Measurements from ENCODE around the gene CLECL1.
"Not testable (repeated sequence)": the region's sequence is repeated elsewhere in the genome, so short reads cannot be mapped to it uniquely, and the experiment has no call there.

CLECL1 gene

GRCh38 chr12:9718968-9719367 lies 13.9 kb downstream of the CLECL1 start:
- Histone ChIP-seq H3K4me1 (ENCODE audit: control insufficient read depth, insufficient read depth, low read length) (no peaks in the 10 kb centered on the region), H3K9ac (ENCODE audit: low read length) (no peak overlapping the region), H3K27me3 (ENCODE audit: control insufficient read depth, insufficient read depth, low read length) (no peaks in the 10 kb centered on the region), H3K36me3 (ENCODE audit: control insufficient read depth, insufficient read depth, low read length) (no peaks in the 10 kb centered on the region), H3K4me3 (ENCODE audit: low read depth, low read length) (no peak overlapping the region), H3K9me3 (ENCODE audit: control insufficient read depth, insufficient read depth, low read depth, low read length) (no peaks in the 10 kb centered on the region), H3K27ac (ENCODE audit: low read depth, low read length) (no peak overlapping the region)

DNA sequence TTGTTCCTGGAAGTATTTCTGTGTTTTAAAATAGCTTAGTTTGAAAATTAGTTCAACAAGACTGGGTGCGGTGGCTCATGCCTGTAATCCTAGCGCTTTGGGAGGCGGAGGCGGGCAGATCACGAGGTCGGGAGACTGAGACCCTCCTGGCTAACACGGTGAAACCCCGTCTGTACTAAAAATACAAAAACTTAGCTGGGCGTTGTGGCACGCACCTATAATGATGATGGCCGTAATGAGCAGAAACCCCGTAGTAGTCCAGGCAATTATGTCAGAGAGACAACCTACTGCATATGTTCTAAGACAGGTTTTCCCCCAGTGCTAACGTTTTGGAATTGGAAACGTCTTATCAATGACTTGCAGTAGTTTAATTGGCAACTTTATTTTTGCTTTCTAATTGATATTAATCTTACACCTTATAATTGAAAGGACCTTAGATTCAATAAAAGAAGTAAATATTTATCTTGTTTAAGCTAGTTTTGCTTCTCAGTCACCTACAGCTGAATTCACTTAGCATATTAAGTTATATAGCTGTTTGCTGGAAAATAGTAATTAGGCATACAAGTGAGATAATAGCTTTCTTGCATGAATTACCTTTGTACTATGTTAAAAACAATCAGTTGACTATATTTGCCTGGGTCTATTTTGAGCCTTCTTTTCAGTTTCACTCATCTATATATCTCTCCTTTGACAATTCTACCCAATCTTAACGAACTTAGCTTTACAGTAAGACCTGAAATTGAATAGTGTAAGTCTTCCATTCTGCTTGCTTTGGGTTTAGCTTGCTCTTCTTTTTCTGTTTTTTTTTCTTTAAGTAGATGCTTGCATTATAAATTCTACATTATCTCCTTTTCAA lies 15.6 kb downstream of the CLECL1 start:
- no peak overlapping the region for H3K4me3 ChIP-seq (ENCODE audit: low read depth, low read length)
- no peaks in the 10 kb centered on the region for H3K4me1 ChIP-seq (ENCODE audit: control insufficient read depth, insufficient read depth, low read length)
- no peaks in the 10 kb centered on the region for H3K36me3 ChIP-seq (ENCODE audit: control insufficient read depth, insufficient read depth, low read length)
- H3K9ac ChIP-seq (ENCODE audit: low read length), result no peak overlapping the region
- H3K27me3 ChIP-seq (ENCODE audit: control insufficient read depth, insufficient read depth, low read length), result no peaks in the 10 kb centered on the region
- H3K27ac ChIP-seq (ENCODE audit: low read depth, low read length), result no peak overlapping the region
- H3K9me3 ChIP-seq (ENCODE audit: control insufficient read depth, insufficient read depth, low read depth, low read length), result no peaks in the 10 kb centered on the region

- not testable (repeated sequence) for H3K9me3 ChIP-seq (ENCODE audit: control insufficient read depth, insufficient read depth, low read depth, low read length); H3K4me1 ChIP-seq (ENCODE audit: control insufficient read depth, insufficient read depth, low read length); H3K9ac ChIP-seq (ENCODE audit: low read length); H3K4me3 ChIP-seq (ENCODE audit: low read depth, low read length); H3K27ac ChIP-seq (ENCODE audit: low read depth, low read length); H3K27me3 ChIP-seq (ENCODE audit: control insufficient read depth, insufficient read depth, low read length); H3K36me3 ChIP-seq (ENCODE audit: control insufficient read depth, insufficient read depth, low read length)
These were observed 19.8 kb downstream of the CLECL1 start for GRCh38 chr12:9713032-9713558.

DNA sequence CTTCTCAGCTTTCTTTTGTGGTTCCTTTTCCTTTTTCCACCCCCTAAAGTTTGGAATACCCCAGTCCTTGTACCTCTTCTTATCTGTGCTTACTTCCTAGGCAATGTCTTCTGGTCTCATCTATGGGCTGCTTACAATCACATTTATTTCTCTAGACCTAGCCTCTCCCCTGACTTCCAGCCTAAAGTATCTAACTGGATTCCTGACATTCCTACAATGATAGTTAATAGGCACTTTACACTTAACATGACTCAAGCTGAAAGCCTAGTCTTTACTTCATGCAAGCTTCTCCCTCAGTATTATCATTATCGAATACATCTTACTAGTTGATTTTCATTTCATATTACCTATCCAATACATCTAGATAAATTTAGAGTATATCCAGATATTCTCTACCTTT lies 21.2 kb downstream of the CLECL1 start:
- Histone ChIP-seq H3K27ac (ENCODE audit: low read depth, low read length) (no peak overlapping the region), H3K4me1 (ENCODE audit: control insufficient read depth, insufficient read depth, low read length) (peaks cover 3% of the 10 kb centered on the region; the same call in 1 of the 2 replicates), H3K27me3 (ENCODE audit: control insufficient read depth, insufficient read depth, low read length) (no peaks in the 10 kb centered on the region), H3K4me3 (ENCODE audit: low read depth, low read length) (no peak overlapping the region), H3K9ac (ENCODE audit: low read length) (no peak overlapping the region), H3K9me3 (ENCODE audit: control insufficient read depth, insufficient read depth, low read depth, low read length) (no peaks in the 10 kb centered on the region), H3K36me3 (ENCODE audit: control insufficient read depth, insufficient read depth, low read length) (no peaks in the 10 kb centered on the region)

DNA sequence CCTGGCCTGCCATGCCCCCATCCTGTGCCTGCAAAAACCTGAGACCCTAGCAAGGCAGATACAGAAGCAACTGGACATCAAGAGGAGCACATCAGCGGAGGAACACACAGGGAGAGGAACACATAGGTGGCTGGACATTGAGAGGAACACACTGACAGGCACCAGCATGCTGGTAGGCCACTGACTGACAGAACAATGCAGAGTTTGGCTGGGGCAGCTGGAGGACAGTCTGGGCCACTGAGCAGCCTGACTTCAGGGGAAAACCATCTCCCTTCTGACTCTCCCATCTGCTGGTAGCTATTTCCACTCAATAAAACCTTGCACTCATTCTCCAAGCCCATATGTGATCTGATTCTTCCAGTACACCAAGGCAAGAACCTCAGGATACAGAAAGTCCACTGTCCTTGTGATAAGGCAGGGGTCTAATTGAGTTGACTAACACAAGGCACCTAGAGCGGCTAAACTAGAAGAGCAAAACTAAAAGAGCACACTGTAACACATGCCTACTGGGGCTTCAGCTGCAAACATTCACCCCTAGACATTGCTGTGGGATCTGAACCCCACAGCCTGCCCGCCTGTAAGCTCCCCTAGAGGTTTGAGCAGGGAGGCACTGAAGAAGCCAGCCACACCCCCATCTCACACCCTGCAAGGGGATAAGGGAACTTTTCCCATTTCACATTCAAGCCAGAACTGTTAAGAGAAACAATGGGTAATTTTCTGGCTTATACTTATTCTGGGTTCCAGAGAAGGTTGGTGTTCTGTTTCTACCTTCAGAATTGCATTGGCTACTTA lies 22.1 kb downstream of the CLECL1 start:
- H3K9me3 ChIP-seq (ENCODE audit: control insufficient read depth, insufficient read depth, low read depth, low read length), result no peaks in the 10 kb centered on the region; the same call in 1 of the 2 replicates
- no peaks in the 10 kb centered on the region for H3K27me3 ChIP-seq (ENCODE audit: control insufficient read depth, insufficient read depth, low read length)
- H3K4me1 ChIP-seq (ENCODE audit: control insufficient read depth, insufficient read depth, low read length), result peaks cover 3% of the 10 kb centered on the region; the same call in 1 of the 2 replicates
- no peaks in the 10 kb centered on the region for H3K36me3 ChIP-seq (ENCODE audit: control insufficient read depth, insufficient read depth, low read length)
- no peak overlapping the region for H3K9ac ChIP-seq (ENCODE audit: low read length)
- no peak overlapping the region for H3K4me3 ChIP-seq (ENCODE audit: low read depth, low read length)
- H3K27ac ChIP-seq (ENCODE audit: low read depth, low read length), result no peak overlapping the region

DNA sequence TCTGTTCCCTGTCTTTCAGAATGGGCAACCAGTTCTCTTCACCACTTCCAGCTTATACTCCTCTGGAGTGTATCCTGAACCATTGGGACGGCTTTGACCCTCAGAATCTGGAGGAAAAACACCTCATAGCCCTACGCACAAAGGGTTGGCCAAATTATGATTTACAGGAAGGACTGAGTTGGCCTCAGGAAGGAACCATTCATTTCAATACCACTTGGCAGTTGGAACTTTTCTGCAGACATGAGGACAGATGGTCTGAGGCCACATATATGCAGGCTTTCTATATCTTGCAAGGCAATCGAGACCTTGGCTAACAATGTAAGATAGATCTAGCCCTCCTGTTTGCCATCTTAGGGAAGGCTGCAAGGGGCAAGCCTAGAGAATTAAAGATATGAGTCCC lies 24.0 kb downstream of the CLECL1 start:
- Histone ChIP-seq H3K27ac (ENCODE audit: low read depth, low read length) (no peak overlapping the region), H3K4me3 (ENCODE audit: low read depth, low read length) (no peak overlapping the region)

GRCh38 chr12:9707864-9708808 lies 24.8 kb downstream of the CLECL1 start:
- no peaks in the 10 kb centered on the region for H3K36me3 ChIP-seq (ENCODE audit: control insufficient read depth, insufficient read depth, low read length)
- H3K9me3 ChIP-seq (ENCODE audit: control insufficient read depth, insufficient read depth, low read depth, low read length), result no peaks in the 10 kb centered on the region; the same call in 1 of the 2 replicates
- no peaks in the 10 kb centered on the region for H3K27me3 ChIP-seq (ENCODE audit: control insufficient read depth, insufficient read depth, low read length)
- H3K27ac ChIP-seq (ENCODE audit: low read depth, low read length), result no peak overlapping the region
- H3K4me3 ChIP-seq (ENCODE audit: low read depth, low read length), result no peak overlapping the region
- no peak overlapping the region for H3K9ac ChIP-seq (ENCODE audit: low read length)
- peaks cover 3% of the 10 kb centered on the region; the same call in 1 of the 2 replicates for H3K4me1 ChIP-seq (ENCODE audit: control insufficient read depth, insufficient read depth, low read length)

More for the DNA sequence above, 24.0 kb downstream of the CLECL1 start:
- peaks cover 3% of the 10 kb centered on the region; the same call in 1 of the 2 replicates for H3K4me1 ChIP-seq (ENCODE audit: control insufficient read depth, insufficient read depth, low read length)
- H3K27me3 ChIP-seq (ENCODE audit: control insufficient read depth, insufficient read depth, low read length), result no peaks in the 10 kb centered on the region
- no peak overlapping the region for H3K9ac ChIP-seq (ENCODE audit: low read length)
- no peaks in the 10 kb centered on the region; the same call in 1 of the 2 replicates for H3K9me3 ChIP-seq (ENCODE audit: control insufficient read depth, insufficient read depth, low read depth, low read length)
- no peaks in the 10 kb centered on the region for H3K36me3 ChIP-seq (ENCODE audit: control insufficient read depth, insufficient read depth, low read length)

- no peaks in the 10 kb centered on the region; the same call in 1 of the 2 replicates for H3K9me3 ChIP-seq (ENCODE audit: control insufficient read depth, insufficient read depth, low read depth, low read length)
- H3K9ac ChIP-seq (ENCODE audit: low read length), result no peak overlapping the region
- H3K27me3 ChIP-seq (ENCODE audit: control insufficient read depth, insufficient read depth, low read length), result no peaks in the 10 kb centered on the region
- H3K4me3 ChIP-seq (ENCODE audit: low read depth, low read length), result no peak overlapping the region
- H3K27ac ChIP-seq (ENCODE audit: low read depth, low read length), result no peak overlapping the region
- H3K4me1 ChIP-seq (ENCODE audit: control insufficient read depth, insufficient read depth, low read length), result peaks cover 3% of the 10 kb centered on the region; the same call in 1 of the 2 replicates
- H3K36me3 ChIP-seq (ENCODE audit: control insufficient read depth, insufficient read depth, low read length), result no peaks in the 10 kb centered on the region
These were observed 25.5 kb downstream of the CLECL1 start for GRCh38 chr12:9707356-9707755.

DNA sequence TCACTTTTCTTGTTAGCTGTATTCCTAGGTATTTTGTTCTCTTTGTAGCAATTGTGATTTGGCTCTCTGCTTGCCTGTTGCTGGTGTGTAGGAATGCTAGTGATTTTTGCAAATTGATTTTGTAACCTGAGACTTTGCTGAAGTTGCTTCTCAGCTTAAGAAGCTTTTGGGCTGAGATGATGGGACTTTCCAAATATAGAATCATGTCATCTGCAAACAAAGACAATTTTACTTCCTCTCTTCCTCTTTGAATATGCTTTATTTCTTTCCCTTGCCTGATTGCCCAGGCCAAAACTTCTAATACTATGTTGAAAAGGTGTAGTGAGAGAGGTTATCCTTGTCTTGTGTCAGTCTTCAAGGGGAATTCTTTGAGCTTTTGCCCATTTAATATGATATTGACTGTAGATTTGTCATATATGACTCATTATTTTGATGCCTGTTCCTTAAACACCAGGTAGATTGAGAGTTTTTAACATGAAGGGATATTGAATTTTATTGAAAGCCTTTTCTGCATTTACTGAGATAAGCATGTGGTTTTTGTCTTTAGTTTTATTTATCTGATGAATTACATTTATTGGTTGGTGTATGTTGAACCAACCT lies 26.7 kb downstream of the CLECL1 start:
- 0 out of 2 replicates have a peak, but pooled peaks cover 3% of the 10 kb centered on the region for H3K4me1 ChIP-seq (ENCODE audit: control insufficient read depth, insufficient read depth, low read length)
- H3K27me3 ChIP-seq (ENCODE audit: control insufficient read depth, insufficient read depth, low read length), result no peaks in the 10 kb centered on the region
- no peak overlapping the region for H3K27ac ChIP-seq (ENCODE audit: low read depth, low read length)
- no peaks in the 10 kb centered on the region for H3K36me3 ChIP-seq (ENCODE audit: control insufficient read depth, insufficient read depth, low read length)
- no peak overlapping the region for H3K9ac ChIP-seq (ENCODE audit: low read length)
- peaks cover 5% of the 10 kb centered on the region; the same call in 1 of the 2 replicates for H3K9me3 ChIP-seq (ENCODE audit: control insufficient read depth, insufficient read depth, low read depth, low read length)
- no peak overlapping the region for H3K4me3 ChIP-seq (ENCODE audit: low read depth, low read length)

DNA sequence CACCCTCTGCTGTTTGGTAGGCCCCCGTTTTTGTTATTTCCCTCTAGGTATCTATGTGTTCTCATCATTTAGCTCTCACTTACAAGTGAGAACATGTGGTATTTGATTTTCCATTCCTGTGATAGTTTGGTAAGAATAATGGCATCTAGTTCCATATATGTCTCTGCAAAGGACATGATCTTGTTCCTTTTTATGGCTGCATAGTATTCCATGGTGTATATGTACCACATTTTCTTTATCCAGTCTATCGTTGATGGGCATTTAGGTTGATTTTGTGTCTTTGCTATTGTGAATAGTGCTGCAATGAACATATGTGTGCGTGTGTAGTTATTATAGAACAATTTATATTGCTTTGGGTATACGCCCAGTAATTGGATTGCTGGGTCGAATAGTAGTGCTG lies 28.3 kb downstream of the CLECL1 start:
- not testable (repeated sequence) for H3K9me3 ChIP-seq (ENCODE audit: control insufficient read depth, insufficient read depth, low read depth, low read length); H3K4me1 ChIP-seq (ENCODE audit: control insufficient read depth, insufficient read depth, low read length); H3K27me3 ChIP-seq (ENCODE audit: control insufficient read depth, insufficient read depth, low read length); H3K27ac ChIP-seq (ENCODE audit: low read depth, low read length); H3K9ac ChIP-seq (ENCODE audit: low read length); H3K4me3 ChIP-seq (ENCODE audit: low read depth, low read length); H3K36me3 ChIP-seq (ENCODE audit: control insufficient read depth, insufficient read depth, low read length)
